SU-DHL-6 (cell line): ENCODE results near the gene HBQ1.

ENCODE experiments used
- H2AFZ ChIP-seq: fragments of 200-600 bp; sonication (generic); 2 replicates; pipeline ENCODE4 v1.6.1; 2014; ENCODE audit warnings: low read depth, mild to moderate bottlenecking, moderate library complexity, mixed read lengths, antibody characterized with exemption, low read length; ENCODE audit not compliant: severe bottlenecking
- H3F3A ChIP-seq: fragments of 200-600 bp; shearing (Covaris generic); 2 replicates; pipeline ENCODE4 v1.6.0; 2016; ENCODE audit warnings: antibody characterized with exemption, mild to moderate bottlenecking; ENCODE audit not compliant: insufficient read depth
- H3K27ac ChIP-seq: fragments of 200-600 bp; sonication (generic); 2 replicates; pipeline ENCODE4 v1.5.1; 2016; ENCODE audit warnings: low read depth, mild to moderate bottlenecking, low read length, moderate library complexity, mixed read lengths
- H3K27me3 ChIP-seq: fragments of 200-600 bp; sonication (generic), shearing (Covaris generic); 2 replicates; pipeline ENCODE4 v1.6.0; 2014; ENCODE audit warnings: mild to moderate bottlenecking, low read length
- H3K36me3 ChIP-seq: fragments of 200-600 bp; sonication (generic); 2 replicates; pipeline ENCODE4 v1.6.1; 2014; ENCODE audit warnings: mild to moderate bottlenecking, low read length, mixed read lengths
- H3K4me2 ChIP-seq: fragments of 300-600, 200-600 bp; shearing (Covaris generic), sonication (generic); 2 replicates; pipeline ENCODE4 v1.6.0; 2014; ENCODE audit warnings: low read length, low read depth, mild to moderate bottlenecking; ENCODE audit not compliant: poor library complexity, severe bottlenecking
- H3K4me3 ChIP-seq: fragments of 200-600 bp; sonication (generic); 2 replicates; pipeline ENCODE4 v1.5.1; 2014; ENCODE audit warnings: antibody characterized with exemption, low read length, mild to moderate bottlenecking, mixed read lengths; ENCODE audit not compliant: insufficient read depth, poor library complexity, severe bottlenecking
- H3K79me2 ChIP-seq: fragments of 200-600 bp; sonication (generic); 2 replicates; pipeline ENCODE4 v1.6.1; 2014; ENCODE audit warnings: mild to moderate bottlenecking, low read length, moderate library complexity; ENCODE audit not compliant: insufficient read depth
- H3K9ac ChIP-seq: fragments of 200-600 bp; sonication (generic); 2 replicates; pipeline ENCODE4 v1.7.0; 2014; ENCODE audit warnings: mild to moderate bottlenecking, low read length
- H3K9me2 ChIP-seq: fragments of 200-600 bp; sonication (generic); replicated peaks from 2 replicates; pipeline ENCODE4 v1.6.1; 2014; ENCODE audit warnings: low read length; ENCODE audit not compliant: insufficient read depth
- H3K9me3 ChIP-seq: fragments of 200-600 bp; sonication (generic); 2 replicates; pipeline ENCODE4 v1.6.1; 2014; ENCODE audit warnings: low read length, mixed read lengths; ENCODE audit not compliant: insufficient read depth
- H4K20me1 ChIP-seq: fragments of 200-600 bp; sonication (generic); 2 replicates; pipeline ENCODE4 v1.6.1; 2014; ENCODE audit warnings: low read depth, mild to moderate bottlenecking, antibody characterized with exemption, low read length, moderate library complexity, mixed read lengths
- EZH2phosphoT487 ChIP-seq: fragments of 200-600 bp; sonication (generic), shearing (Covaris generic); conservative IDR thresholded peaks from 2 replicates; pipeline ENCODE4 v1.6.1; 2018; ENCODE audit warnings: mild to moderate bottlenecking, antibody characterized with exemption, low read length, moderate library complexity, mixed read lengths
- TF ChIP-seq, protein P1 (sequence below): fragments of 200-600 bp; sonication (generic); IDR thresholded peaks from one replicate; pipeline ENCODE4 v1.5.1; 2017; ENCODE audit warnings: antibody characterized with exemption, mild to moderate bottlenecking, low read length, moderate library complexity; ENCODE audit not compliant: insufficient read depth, poor library complexity, severe bottlenecking

HBQ1 gene

GRCh38 chr16:189604-190186 is 9.4 kb downstream of the HBQ1 start:
- Histone ChIP-seq H2AFZ (no peak overlapping the region), H3K9ac (no peak overlapping the region), H3K9me2 (no peaks in the 10 kb centered on the region), H3K4me2 (no peak overlapping the region), H3K36me3 (no peaks in the 10 kb centered on the region), H3K4me3 (no peak overlapping the region), H3K27ac (no peak overlapping the region), H3K27me3 (no peaks in the 10 kb centered on the region), H3K9me3 (no peaks in the 10 kb centered on the region), H4K20me1 (no peaks in the 10 kb centered on the region), H3K79me2 (no peaks in the 10 kb centered on the region), H3F3A (no peaks in the 10 kb centered on the region)
- TF ChIP-seq, protein P1, sequence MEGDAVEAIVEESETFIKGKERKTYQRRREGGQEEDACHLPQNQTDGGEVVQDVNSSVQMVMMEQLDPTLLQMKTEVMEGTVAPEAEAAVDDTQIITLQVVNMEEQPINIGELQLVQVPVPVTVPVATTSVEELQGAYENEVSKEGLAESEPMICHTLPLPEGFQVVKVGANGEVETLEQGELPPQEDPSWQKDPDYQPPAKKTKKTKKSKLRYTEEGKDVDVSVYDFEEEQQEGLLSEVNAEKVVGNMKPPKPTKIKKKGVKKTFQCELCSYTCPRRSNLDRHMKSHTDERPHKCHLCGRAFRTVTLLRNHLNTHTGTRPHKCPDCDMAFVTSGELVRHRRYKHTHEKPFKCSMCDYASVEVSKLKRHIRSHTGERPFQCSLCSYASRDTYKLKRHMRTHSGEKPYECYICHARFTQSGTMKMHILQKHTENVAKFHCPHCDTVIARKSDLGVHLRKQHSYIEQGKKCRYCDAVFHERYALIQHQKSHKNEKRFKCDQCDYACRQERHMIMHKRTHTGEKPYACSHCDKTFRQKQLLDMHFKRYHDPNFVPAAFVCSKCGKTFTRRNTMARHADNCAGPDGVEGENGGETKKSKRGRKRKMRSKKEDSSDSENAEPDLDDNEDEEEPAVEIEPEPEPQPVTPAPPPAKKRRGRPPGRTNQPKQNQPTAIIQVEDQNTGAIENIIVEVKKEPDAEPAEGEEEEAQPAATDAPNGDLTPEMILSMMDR: no peak
- TF ChIP-seq EZH2phosphoT487: no peak

GRCh38 chr16:191831-192230 is 11.6 kb downstream of the HBQ1 start:
- TF ChIP-seq, protein P1: no peak
- TF ChIP-seq EZH2phosphoT487: no peak
- H3K27ac ChIP-seq: no peak overlapping the region
- no peaks in the 10 kb centered on the region for H3F3A ChIP-seq
- H3K4me3 ChIP-seq: no peak overlapping the region
- H3K9ac ChIP-seq: no peak overlapping the region
- H3K79me2 ChIP-seq: no peaks in the 10 kb centered on the region
- H3K27me3 ChIP-seq: no peaks in the 10 kb centered on the region
- H3K36me3 ChIP-seq: no peaks in the 10 kb centered on the region
- no peaks in the 10 kb centered on the region for H4K20me1 ChIP-seq
- H3K9me2 ChIP-seq: no peaks in the 10 kb centered on the region
- no peak overlapping the region for H3K4me2 ChIP-seq
- no peak overlapping the region for H2AFZ ChIP-seq
- no peaks in the 10 kb centered on the region for H3K9me3 ChIP-seq

DNA sequence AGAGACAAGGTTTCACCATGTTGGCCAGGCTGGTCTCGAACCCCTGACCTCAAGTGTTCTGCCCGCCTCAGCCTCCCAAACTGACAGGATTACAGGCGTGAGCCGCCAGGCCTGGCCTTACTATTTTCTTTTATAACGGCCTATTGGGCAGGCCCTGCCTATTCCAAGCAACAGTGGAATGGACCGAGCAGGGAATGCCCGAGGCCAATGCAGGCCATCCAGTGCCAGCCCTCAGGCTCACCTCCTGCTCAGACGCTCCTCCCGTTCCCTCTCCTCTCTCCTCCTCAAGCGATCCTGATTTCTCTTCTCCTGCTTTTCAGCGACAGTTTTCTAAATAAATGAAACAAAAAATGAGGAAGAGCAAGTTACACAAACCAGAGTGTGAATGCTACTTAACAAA is 12.4 kb downstream of the HBQ1 start:
- H3K27me3 ChIP-seq: no peaks in the 10 kb centered on the region
- no peaks in the 10 kb centered on the region for H3K9me3 ChIP-seq
- no peaks in the 10 kb centered on the region for H3K36me3 ChIP-seq
- H3F3A ChIP-seq: no peaks in the 10 kb centered on the region
- no peak for TF ChIP-seq EZH2phosphoT487
- TF ChIP-seq, protein P1: no peak
- no peak overlapping the region for H3K4me2 ChIP-seq
- no peak overlapping the region for H3K27ac ChIP-seq
- H2AFZ ChIP-seq: no peak overlapping the region
- H3K9me2 ChIP-seq: no peaks in the 10 kb centered on the region
- H3K9ac ChIP-seq: no peak overlapping the region
- no peaks in the 10 kb centered on the region for H3K79me2 ChIP-seq
- no peak overlapping the region for H3K4me3 ChIP-seq
- H4K20me1 ChIP-seq: no peaks in the 10 kb centered on the region
